ENCODE results near the gene NHS.

NHS gene

DNA sequence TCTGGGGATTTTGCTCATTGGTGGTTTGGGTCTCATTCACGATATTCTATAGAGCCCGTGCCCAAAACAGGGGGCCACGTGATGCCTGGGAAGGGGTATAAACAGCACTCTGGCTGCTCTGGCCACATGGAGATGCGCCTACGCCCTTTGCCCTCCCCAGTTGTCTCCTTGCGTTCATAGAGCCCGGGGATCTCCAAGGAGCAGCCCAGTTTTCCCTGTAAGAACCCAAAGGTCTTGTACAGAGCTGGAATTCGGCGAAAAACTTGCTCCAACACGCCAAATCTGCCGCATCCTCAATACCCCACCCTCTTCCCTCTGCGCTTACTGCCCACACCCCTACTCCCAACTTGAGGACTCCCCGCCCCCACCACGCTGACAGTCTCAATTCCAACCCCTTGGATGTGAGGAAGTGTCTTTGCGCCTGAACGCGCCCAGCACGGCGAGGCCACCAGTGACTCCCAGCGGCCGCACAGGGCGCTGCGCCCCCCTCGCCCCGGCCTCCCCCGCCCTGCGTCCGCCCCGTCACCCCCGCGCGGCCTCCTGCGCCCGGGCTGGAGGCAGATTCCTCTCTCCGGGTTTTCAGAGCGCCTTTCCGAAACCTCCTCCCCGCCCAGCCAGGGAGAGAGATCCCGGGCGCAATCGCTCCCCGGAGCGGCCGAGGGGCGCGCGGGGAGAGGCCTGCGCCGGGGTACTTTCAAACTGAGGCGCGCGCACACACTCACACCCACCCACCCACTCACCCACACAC is at the start of gene NHS:
Gene NHS (plus strand): TSS at position 582 of the 748 bp plus-strand sequence. CDS start 558 bp downstream, outside the sequence.
- peak; percentile 75 for DNase-seq

DNA sequence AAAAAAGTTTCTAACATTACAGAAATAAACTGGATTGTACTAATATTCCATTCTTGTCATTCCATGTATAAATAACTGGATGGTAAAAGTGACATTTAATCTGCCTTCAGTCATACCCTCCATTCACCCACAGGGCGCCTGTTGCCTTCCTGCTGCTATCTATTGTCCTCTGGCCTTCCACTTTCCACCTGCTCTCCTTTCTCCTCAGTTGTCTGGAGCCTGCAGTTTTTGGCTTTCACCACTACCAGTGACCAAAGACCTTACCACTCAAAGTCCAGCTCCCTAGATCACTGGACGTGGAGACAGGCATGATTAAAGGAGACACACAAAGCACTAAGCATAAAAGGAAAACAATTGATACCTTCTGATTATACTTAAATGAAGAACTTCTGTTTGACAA is 46.2 kb upstream of the NHS start:
- no peak for DNase-seq

DNA sequence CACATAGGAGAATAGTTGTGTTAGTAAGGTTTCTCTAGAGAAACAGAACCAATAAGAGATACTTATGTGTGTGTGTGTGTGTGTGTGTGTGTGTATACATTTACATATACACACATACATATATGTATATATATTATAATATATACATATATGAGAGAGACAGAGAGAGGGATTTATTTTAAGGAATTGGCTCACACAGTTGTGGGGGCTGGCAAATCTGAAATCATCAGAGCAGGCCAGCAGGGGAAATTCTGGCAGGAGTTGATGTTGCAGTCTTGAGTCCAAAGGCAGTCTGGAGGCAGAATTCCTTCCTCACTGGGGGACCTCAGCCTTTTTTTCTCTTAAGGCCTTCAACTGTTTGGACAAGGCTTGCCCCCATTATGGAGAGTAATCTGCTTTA is 38.6 kb upstream of the NHS start:
- no peak for DNase-seq

DNA sequence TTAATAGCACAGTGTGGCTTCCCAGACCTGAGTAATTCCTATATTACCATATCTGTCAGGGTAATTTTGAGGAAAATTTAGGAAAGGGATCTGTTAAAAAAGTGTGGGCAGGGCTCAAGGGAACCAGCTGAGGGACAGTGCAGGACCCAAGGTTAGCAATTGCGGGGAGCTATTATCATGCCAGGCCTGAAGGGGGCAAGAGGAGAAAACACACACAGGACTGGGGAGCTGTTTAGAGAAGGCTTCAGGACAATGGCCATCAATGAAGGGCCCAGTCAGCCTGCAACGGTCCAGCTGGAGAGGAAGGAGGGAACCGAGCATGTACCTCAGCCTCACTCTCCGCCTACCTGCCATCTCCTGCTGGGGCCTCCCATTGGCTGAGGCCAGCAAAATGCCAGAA is 19.0 kb upstream of the NHS start:
- no peak for DNase-seq

DNA sequence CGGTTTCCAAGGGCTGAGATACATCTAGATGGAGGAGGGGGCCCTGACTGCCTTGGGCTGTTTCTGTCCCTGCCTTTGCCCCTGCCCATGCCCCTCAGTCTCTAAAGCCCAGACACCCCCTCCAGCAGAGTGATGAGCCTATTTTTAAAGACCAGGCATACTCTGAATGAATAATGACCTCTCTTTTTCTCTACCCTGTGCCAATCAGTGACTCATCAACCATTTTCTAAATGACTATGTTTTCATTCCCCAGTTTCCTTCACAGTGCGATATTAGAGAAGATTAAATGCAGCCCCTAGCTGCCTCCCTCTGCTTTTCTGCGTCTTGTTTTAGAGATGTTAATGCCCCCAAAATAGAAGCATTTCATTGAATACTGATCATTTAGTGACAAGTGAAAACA is 15.5 kb upstream of the NHS start:
- peak; percentile 49 for DNase-seq

DNA sequence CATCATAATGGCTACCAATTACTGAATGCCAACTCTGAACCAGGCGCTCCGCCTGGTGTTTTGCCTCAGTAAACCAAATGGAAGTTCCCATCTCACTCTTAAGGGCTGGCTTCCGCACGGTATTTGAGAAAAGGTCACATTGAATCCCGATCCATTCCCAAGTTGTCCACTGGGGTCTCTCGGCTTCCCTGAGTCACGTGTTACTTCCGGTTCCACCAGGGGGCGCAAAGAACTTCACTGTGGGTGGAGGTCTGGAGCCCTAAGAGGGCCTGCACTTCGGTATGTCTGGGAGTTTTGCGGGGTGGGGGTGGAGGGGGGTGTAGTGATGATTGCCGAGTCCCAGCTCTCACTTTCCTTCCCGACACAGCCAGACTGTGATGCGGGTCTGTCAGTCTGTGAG is 13.4 kb upstream of the NHS start:
- DNase-seq: no peak

DNA sequence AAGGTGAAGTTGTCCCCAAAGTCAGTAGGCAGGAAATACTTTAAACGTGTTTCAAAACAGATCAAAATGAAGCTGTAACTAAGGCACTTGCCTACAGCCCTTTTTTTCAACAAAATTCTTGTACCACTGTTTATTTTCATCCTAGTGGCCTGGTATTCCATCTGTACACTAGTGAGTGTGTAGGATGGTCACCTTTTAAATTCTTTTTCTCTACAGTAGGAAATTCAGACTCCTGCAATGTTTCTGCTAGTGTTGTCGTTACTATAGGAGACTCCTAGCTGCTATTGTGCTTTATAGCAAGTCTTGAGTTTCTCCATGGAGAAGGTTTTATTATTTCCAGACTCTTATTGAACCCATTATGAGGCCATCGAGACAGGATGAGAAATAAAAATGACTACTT is 7.0 kb upstream of the NHS start:
- DNase-seq: no peak

DNA sequence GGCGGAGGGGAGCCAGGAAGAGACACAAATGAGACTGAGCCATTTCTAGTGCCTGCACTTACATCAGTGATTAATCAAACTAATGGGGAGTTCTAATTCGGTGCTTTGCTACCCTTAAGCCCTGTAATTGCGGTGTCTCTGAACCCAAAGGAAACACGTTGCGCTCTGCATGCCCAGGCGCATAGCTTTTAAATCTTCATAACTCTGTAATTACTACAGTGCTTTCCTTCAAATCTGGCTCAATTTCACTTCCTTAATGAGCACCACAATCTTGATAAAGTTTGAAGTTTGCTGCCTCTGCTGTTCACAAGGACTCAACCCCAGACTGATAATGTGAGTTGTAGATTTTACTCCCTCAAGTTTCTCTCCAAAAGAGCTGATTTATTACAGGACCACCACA is 5.7 kb upstream of the NHS start:
- DNase-seq: no peak

DNA sequence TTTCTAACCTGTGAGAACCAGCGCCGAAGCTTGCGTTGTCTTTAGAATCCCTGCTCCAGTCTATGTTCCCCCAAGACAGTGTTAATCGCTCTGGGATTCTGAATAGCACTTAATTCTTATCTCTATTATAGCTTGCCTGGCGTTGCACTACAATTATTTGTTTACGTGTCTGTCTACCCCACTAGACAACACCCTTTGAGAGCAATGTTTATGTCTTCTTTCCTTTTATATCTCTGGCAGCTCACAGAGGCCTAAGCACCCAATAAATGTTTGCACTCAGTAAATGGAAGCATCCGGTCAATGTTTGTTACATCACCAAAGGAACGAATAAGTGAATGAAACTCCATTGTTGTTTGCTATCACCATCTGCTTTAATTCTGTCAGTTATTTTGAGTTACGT is 4.8 kb upstream of the NHS start:
- no peak for DNase-seq

DNA sequence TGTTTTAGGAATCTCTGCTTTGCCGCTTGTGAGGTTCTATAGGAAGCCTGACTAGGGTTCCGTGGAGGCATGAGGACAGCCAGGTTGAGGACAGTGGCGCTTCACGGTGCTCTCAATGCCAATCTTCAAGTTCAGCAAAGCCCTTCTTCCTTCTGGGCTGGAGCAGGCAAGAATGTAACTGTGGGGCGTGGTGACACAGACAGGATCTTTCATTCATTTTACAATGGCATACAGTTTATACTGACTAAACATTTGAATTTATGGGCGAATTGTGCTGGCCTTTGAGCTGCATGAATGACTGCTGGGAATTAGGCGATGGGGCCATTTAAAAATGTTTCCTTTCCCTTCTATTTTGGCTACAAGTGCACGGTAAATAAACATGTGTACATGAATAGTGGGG is 2.9 kb upstream of the NHS start:
- DNase-seq: no peak

DNA sequence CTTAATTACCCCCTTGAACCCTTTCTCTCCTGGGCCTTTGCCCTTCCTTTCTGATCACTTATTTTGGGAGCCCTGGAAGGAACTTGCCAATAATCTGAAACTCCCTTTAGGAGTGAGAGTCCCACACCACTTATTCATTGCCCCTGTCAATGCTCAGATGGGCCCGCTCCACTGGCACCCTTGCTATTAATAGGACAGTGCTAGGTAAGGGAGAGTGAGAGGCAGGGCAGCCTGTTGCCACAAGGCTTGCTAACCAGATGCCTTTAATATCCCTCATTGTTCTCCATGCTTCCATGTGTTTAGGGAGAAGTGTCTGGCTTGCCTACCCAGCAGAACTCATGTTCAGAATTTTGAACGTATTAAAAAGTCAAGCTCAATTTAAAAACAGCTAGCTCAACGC is 1.7 kb upstream of the NHS start:
- no peak for DNase-seq

DNA sequence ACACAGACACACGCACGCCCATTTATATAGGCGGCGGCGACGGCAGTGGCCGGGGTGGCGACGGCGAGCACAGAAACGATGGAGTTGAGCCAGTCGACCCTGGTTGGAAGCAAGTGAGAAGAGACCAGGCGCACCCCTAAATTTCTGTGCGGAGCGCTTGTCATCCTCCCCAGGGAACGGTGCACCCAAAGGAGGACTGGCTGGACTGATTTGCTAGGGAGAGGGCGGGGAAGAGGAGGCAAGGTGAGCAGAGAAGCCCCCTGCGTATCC is 302 bp downstream of the NHS start:
- DNase-seq: no peak

DNA sequence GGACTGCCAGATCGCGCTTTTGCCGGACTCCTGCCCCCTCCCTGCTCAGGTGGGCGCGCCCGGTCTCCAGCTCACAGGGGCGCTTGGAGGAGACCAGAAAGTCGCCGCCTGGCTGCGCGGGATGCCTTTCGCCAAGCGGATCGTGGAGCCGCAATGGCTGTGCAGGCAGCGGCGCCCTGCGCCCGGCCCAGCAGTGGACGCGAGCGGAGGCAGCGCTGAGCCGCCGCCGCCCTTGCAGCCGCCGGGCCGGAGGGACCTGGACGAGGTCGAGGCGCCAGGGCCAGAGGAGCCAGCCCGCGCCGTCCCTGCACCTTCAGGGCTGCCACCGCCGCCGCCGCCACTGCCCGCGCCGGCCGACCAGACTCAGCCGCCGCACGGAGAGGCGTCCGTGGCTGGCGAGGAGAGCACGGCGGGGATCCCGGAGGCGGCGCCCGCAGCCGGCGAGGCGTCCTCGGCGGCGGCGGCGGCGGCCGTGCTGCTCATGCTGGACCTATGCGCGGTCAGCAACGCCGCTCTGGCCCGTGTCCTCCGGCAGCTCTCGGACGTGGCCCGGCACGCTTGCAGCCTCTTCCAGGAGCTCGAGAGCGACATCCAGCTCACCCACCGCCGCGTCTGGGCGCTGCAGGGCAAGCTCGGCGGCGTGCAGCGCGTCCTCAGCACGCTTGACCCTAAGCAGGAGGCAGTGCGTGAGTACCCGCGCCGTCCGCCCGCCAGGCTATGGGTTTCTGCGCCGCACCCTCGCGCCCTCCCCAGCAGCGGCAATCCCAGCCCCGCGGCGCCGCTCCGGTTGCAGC is 834 bp downstream of the NHS start:
- no peak for DNase-seq

DNA sequence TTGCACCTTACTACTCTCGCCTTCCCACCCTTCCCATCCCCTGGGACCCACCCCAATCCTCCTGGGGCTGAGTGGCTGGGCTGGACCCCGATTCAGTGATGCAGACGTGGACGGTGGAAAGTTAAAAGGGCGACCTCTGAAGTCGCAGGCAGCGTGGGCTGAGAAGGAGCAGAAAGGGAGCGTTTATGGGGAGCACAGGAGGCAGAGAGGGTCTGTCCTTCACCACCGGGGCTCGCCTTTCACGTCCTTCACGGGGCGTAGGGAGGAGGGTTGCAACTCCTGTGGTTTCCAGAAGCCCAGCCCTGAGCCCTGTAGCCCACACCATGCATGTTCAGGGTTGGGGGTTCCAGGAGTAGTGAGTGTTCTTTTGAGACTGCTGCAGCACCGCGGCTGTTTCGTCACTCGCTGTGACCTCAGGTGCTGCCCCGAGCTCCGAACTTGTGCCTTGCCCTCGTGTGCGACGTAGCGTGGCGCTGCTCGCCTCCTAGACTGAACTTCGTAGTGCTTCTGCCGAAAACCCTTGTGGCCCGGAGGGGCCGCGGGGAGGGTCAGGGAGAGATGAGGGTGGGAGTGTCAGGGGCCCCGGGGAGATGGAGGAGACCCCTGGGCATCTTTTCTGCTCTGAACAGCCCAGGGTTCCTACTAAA is 1.6 kb downstream of the NHS start:
- DNase-seq: no peak

DNA sequence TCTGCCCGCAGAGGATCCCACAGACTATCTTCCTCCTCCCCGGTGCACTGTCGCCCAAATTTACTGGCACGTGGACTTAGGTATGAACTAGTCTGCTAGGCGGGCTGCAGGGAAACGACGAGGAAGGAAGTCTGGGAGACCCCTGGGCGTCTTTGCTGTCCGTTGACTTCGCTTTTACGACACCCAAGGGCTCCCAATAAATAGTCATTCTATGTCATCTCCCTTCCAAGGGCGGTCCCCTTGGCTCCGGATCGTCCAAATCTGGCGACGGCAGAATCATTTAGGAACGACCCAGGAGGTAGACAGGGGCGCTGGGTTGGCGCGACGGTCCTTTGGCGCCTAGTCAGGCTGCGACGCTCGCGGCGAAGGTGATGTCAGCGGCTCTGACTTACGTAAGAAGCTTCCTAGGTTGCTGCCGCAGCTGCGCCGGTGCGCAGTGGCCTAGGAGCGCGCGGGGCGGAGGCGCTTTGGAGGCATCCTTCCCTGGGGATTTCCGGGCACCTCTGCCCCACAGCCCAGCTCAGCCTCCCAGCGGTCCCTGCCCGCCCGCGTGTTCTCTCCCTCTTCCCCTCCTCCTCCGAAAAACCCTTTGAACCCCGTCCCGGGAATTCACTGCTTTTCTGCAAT is 2.2 kb downstream of the NHS start:
- DNase-seq: no peak

DNA sequence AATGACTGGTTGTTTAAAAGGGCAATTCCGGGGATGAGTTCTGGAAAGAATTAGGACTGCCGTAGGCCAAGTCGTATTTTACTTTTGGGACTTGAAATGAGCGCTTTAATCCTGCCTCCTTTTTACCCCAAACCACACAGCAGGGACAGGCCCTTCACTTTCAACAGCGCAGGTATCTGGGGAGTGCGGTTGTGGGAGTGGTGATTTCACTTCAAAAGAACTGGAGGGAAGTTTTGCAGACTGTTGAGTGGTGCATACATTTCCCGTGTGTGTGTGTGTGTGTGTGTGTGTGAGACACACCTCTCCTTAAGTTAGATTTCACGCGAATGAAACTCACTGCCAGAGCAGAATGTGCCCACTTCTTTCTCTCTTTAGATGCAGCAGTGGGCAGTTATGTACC is 2.8 kb downstream of the NHS start:
- no peak for DNase-seq

DNA sequence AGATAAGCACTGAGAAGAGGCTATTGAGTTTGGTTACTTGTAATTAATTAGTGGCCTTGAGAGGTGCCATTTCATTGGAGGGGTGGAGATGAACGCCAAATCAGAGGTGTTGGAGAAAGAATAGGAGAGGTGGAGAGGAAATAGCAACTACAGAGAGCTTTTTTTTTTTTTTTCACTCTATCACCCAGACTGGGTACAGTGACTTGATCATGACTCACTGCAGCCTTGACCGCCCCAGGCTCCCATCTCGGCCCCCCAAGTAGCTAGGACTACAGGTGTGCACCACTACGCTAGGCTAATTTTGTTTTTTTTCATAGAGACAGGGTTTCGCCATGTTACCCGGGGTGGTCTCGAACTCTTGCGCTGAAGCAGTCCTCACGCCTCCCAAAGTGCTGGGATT is 5.2 kb downstream of the NHS start:
- DNase-seq: no peak

DNA sequence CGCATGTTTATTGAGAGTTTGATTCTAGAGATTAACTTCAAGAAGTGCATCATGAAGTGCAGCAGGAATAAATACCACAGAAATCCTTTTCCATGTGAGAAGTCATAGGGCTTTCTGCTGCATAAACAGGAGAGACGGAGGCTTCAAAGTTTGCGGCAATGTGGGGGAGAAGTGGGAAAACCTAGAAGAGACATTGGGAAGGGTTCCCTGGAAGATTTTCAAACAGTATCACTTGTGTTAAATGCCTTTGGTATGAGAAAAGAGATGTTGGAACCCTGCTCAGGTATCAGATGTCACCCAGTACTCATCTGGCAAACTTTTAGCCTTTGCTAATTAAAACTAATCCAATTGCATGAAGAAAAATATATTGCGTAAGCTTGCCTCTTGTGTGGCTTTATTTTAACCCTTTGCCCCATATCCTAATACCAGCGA is 15.4 kb downstream of the NHS start:
- no peak for DNase-seq

DNA sequence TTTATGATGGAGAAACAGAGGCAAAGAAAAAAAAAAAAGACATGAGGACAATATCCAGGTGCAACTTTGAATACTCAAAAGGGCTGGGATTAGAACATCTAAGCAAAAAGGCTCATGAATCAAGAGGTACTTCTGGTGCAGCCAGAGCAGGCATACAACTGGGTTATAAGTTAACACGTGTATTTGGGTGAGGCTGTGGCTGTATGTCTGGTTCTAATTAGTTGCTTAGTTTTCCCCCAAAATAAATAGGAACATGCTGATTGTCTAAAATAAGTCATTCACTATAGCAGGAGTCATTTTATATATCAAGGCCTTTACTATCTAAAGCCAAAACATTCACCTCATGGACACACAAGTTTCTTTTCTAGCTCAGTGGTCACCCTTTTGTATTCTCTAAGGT is 20.2 kb downstream of the NHS start:
- DNase-seq: no peak

DNA sequence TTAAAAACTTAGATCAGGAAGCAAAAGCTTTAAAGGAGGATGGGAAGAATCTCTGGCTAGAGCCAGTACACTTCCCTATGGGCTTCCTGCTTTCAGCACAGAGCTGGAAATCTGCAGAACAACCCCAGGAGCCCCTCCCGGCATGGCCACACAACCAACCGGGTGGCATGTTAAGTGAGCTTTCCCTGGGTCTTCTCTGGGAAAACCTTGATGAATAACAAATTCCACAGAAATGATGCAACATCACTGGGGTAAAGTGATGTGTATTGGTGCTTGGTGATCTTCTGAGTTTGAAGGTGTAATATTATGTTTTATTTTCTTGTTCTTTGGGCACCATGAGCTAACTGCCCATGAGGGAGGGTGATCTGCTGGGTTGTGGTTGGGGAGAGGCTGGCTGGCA is 22.1 kb downstream of the NHS start:
- DNase-seq: peak; percentile 57

DNA sequence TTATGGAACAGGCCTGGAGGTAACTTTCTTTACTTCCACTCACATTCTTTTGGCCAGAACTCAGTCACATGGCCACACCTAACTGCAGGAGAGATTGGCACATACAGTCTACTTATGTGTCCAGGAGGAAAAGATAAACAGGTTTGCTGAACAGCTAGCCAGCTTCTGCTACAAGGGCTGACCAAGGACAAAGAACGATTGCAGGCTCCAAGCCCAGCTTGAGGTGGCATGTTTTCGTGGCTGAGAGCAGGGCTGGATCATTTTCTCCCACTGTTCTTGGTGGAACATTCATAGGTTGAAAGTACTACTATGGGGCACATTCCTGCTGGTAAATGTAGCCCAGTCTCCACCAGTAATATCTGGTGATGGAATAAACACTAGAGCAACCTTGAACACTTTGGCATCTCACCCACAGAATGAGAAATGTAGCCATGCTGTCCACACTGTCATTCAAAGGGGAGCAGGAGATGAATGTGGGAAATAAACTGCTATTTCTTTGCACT is 28.2 kb downstream of the NHS start:
- DNase-seq: no peak

DNA sequence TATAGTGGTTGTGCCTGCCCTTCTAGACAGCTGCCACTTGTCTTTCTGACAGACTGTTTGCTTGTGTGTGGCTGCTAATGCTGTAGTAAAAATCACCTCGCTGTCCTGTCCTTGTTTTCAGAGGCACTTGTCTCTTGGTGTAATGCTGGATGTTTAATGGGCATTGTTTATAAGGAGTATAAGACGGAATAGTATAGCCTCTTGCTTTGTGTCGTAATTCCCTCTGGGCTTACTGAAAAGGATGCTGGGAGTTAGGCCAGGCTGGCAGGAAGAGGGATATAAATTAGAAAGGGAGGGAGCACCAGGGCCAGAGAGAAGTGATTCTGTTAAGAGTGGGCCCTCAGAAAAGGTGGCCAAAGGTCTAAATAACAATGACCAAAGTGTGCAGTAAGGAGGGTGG is 29.0 kb downstream of the NHS start:
- no peak for DNase-seq

DNA sequence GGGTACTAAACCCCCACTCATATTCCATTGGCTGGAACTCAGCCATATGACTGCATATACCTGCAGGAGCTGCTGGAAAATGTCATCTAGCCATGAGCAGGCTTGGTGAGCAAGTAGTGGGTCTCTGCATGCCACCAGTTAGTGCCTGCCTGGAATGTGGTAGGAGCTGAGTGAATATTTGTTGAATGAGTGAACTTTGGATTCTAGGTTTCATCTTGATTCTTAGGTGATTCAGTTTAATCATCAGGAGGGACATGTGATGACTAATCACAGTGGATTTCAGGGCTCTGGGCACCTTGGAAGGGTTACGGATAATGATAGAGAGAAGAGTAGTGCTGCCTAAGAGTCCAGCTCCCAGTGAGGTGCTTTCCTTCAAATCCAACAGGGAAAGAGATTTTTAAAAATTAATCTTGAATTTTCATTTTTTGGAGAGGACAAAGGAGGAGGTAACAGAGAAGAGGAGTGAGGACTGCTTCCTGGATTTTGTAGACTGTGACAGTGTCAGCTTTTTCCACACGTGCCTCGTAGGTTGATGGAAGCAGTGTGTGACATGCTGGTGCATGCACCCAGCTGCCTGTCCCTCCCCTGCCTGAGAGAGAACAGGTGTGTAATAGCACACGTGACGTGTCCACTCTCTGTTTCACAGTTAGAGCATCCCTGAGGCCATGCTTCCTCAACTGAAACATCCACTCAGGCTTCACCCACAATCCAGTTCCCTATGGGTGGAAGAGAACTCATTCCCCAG is 30.4 kb downstream of the NHS start:
- DNase-seq: peak; percentile 64
